Osteoblast (primary cell): ENCODE data around the gene PNKP. TPM values are rescaled to one million over a fixed set of nuclear protein-coding genes. Genes with fewer than 3 reads are reported as not detected.

Source experiments
- DNase-seq: peaks from one replicate; pipeline ENCODE4 v3.0.0; 2011; ENCODE audit warnings: low spot score, mixed read lengths; ENCODE audit not compliant: insufficient read length; ENCODE audit errors: missing footprints
- H2AFZ ChIP-seq: 2 replicates; pipeline ENCODE4 v1.6.0; 2011; ENCODE audit warnings: mild to moderate bottlenecking, low read length
- H3K27ac ChIP-seq: 2 replicates; pipeline ENCODE4 v1.5.1; 2011; ENCODE audit warnings: mild to moderate bottlenecking, low read depth, low read length, moderate library complexity
- H3K27me3 ChIP-seq: 2 replicates; pipeline ENCODE4 v1.6.0; 2012; ENCODE audit warnings: mild to moderate bottlenecking, control low read depth, inconsistent platforms, low read length, moderate library complexity; ENCODE audit not compliant: insufficient read depth
- H3K36me3 ChIP-seq: 2 replicates; pipeline ENCODE4 v1.5.1; 2011; ENCODE audit warnings: mild to moderate bottlenecking, low read length, control low read depth, moderate library complexity; ENCODE audit not compliant: insufficient read depth
- H3K4me1 ChIP-seq: 2 replicates; pipeline ENCODE4 v1.5.1; 2011; ENCODE audit warnings: mild to moderate bottlenecking, low read length, control low read depth, moderate library complexity; ENCODE audit not compliant: insufficient read depth
- H3K4me2 ChIP-seq: 2 replicates; pipeline ENCODE4 v1.6.0; 2011; ENCODE audit warnings: mild to moderate bottlenecking, low read length; ENCODE audit not compliant: insufficient read depth
- H3K4me3 ChIP-seq: fragments of 200-600 bp; sonication (generic); 3 replicates; pipeline ENCODE4 v1.5.1; 2012; ENCODE audit warnings: mild to moderate bottlenecking, low read length, inconsistent platforms; ENCODE audit not compliant: insufficient read depth
- H3K79me2 ChIP-seq: 2 replicates; pipeline ENCODE4 v1.6.0; 2012; ENCODE audit warnings: mild to moderate bottlenecking, low read length, control low read depth, inconsistent platforms; ENCODE audit not compliant: insufficient read depth
- H3K9me3 ChIP-seq: 2 replicates; pipeline ENCODE4 v1.5.1; 2011; ENCODE audit warnings: low read depth, low read length, control low read depth
- H4K20me1 ChIP-seq: 2 replicates; pipeline ENCODE4 v1.6.0; 2012; ENCODE audit warnings: mild to moderate bottlenecking, low read length, control low read depth; ENCODE audit not compliant: insufficient read depth
- total RNA-seq: library from RNA; depleted of rRNA; stranded (reverse); fragments of >200 nt; gene quantifications from 2 replicates; pipeline ENCODE4 v1.2.3, GENCODE V29; 2012
- TF ChIP-seq, protein P1 (sequence below): IDR thresholded peaks from 2 replicates; pipeline ENCODE4 v1.5.1; 2011; ENCODE audit warnings: mild to moderate bottlenecking, low read depth, low read length, moderate library complexity; ENCODE audit errors: extremely low read depth

PNKP gene
- total RNA-seq, 1 donor: 43.8 TPM

GRCh38 chr19:49891393-49891792, 24.0 kb upstream of the PNKP start:
- Histone ChIP-seq H3K4me1 (peaks cover 5% of the 10 kb centered on the region), H3K36me3 (no peaks in the 10 kb centered on the region), H3K4me3 (no peak overlapping the region), H3K27me3 (peaks cover 9% of the 10 kb centered on the region), H3K4me2 (no peak overlapping the region), H3K9me3 (no peaks in the 10 kb centered on the region), H3K27ac (no peak overlapping the region), H2AFZ (no peak overlapping the region), H3K79me2 (no peaks in the 10 kb centered on the region), H4K20me1 (peaks cover 3% of the 10 kb centered on the region)
- no peak for DNase-seq
- TF ChIP-seq, protein P1, sequence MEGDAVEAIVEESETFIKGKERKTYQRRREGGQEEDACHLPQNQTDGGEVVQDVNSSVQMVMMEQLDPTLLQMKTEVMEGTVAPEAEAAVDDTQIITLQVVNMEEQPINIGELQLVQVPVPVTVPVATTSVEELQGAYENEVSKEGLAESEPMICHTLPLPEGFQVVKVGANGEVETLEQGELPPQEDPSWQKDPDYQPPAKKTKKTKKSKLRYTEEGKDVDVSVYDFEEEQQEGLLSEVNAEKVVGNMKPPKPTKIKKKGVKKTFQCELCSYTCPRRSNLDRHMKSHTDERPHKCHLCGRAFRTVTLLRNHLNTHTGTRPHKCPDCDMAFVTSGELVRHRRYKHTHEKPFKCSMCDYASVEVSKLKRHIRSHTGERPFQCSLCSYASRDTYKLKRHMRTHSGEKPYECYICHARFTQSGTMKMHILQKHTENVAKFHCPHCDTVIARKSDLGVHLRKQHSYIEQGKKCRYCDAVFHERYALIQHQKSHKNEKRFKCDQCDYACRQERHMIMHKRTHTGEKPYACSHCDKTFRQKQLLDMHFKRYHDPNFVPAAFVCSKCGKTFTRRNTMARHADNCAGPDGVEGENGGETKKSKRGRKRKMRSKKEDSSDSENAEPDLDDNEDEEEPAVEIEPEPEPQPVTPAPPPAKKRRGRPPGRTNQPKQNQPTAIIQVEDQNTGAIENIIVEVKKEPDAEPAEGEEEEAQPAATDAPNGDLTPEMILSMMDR: no peak

DNA sequence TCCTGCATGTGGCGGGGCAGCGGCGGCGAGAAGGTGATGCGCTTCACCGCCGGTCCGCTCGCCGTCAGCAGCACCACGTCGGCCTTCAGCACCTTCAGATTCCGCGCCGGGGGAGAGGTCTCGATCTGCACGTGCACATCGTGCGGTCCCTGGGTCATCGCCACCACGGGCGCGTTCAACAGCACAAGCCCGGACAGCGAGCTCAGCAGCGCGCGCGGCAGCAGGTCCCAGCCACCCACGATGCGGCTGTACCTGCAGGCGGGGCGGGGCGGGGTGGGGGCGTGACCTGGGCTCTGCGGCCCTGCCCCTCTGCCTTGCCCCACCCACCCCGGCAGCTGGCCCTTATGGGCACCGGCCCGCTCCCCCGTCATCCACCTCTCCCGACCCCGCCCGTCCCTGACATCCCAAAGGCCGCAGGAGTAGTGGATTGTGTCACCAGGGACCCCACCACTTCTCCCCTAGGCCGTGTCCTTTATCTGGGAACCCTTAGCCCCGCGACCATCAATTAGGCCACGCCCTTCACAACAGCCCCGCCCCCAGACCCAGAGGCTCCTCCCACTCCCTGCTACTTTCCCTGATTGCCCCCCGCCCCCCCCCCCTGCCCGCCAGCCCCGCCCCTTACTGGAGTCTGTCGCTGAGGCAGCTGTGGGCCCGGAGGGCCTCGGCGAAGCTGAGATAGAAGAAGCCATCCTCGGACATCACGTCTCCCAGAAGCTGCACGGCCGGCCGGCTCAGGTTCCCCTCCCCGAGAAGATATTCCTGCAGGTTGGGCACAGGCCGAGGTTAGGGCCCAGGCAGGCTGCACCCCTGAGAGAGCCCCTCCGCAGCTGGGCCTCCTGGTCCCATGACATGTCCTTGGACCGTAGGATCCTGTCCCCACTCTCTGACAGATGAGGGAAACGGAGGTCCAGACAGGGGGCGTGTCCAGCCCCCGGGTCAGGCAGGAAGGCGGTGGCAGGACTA, 23.3 kb upstream of the PNKP start:
- peaks cover 9% of the 10 kb centered on the region for H3K27me3 ChIP-seq
- no peaks in the 10 kb centered on the region for H3K79me2 ChIP-seq
- no peak for DNase-seq
- H3K4me3 ChIP-seq: peak overlapping the region; percentile 49
- H3K36me3 ChIP-seq: no peaks in the 10 kb centered on the region
- TF ChIP-seq, protein P1: no peak
- H3K4me2 ChIP-seq: peak overlapping the region; percentile 61
- H3K4me1 ChIP-seq: peaks cover 5% of the 10 kb centered on the region
- H2AFZ ChIP-seq: peak overlapping the region; percentile 47
- H4K20me1 ChIP-seq: peaks cover 3% of the 10 kb centered on the region
- H3K27ac ChIP-seq: no peak overlapping the region
- H3K9me3 ChIP-seq: no peaks in the 10 kb centered on the region

DNA sequence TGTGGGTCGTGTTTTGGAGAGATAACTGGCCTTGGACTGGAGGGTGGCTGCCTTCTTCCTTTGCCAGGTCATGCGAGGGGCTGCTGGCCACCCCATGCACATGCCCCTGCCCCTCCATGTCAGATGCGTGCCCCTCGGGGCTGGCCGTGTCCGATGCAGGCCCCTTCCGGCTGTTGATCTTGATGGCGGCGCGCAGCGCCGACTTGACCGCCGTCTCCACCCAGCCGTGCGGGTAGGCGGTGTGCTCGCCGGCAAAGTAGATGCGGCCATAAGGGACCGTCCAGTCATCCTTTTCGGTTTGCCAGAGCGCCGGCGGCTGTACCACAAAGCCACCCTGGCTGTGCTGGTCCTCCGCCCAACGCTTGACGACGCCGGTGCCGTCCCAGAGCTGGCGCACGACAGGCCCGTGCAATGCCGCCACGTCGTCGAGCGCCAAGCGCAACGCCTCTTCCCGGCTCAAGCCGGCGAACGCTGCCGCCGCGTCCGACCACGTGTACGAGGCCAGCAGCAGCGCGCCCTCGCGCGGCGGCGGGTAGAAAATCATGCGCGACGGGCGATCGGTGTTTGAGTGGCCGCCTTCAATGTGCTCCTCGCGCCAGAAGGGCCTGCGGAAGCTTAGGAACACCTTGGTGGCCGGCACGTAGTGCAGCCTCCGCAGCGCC, 22.4 kb upstream of the PNKP start:
- Histone ChIP-seq H3K4me1 (peaks cover 5% of the 10 kb centered on the region), H4K20me1 (peaks cover 3% of the 10 kb centered on the region), H3K27me3 (peaks cover 9% of the 10 kb centered on the region), H3K27ac (no peak overlapping the region), H3K4me3 (peak overlapping the region; percentile 49), H3K79me2 (no peaks in the 10 kb centered on the region), H3K9me3 (no peaks in the 10 kb centered on the region), H3K4me2 (peak overlapping the region; percentile 61), H3K36me3 (peaks cover 2% of the 10 kb centered on the region), H2AFZ (peak overlapping the region; percentile 47)
- DNase-seq: peak; percentile 97
- TF ChIP-seq, protein P1: peak; percentile 70

GRCh38 chr19:49889038-49889686, 21.8 kb upstream of the PNKP start:
- no peak overlapping the region for H3K27ac ChIP-seq
- H3K4me2 ChIP-seq: no peak overlapping the region
- TF ChIP-seq, protein P1: no peak
- H3K27me3 ChIP-seq: peaks cover 9% of the 10 kb centered on the region
- no peak overlapping the region for H2AFZ ChIP-seq
- peaks cover 6% of the 10 kb centered on the region for H3K36me3 ChIP-seq
- H3K79me2 ChIP-seq: no peaks in the 10 kb centered on the region
- no peak for DNase-seq
- peaks cover 3% of the 10 kb centered on the region for H4K20me1 ChIP-seq
- peaks cover 5% of the 10 kb centered on the region for H3K4me1 ChIP-seq
- H3K4me3 ChIP-seq: no peak overlapping the region
- H3K9me3 ChIP-seq: no peaks in the 10 kb centered on the region
